HG03097 (cell line): ENCODE results near the gene PCDHGB6.
"Not testable (repeated sequence)": the region's sequence is repeated elsewhere in the genome, so short reads cannot be mapped to it uniquely, and the experiment has no call there.

ENCODE experiments used
- ATAC-seq: cut with Tn5 transposase; IDR thresholded peaks from one replicate; pipeline ENCODE4 v1.9.1; 2021; ENCODE audit not compliant: unreplicated experiment, low FRiP score

PCDHGB6 gene

DNA sequence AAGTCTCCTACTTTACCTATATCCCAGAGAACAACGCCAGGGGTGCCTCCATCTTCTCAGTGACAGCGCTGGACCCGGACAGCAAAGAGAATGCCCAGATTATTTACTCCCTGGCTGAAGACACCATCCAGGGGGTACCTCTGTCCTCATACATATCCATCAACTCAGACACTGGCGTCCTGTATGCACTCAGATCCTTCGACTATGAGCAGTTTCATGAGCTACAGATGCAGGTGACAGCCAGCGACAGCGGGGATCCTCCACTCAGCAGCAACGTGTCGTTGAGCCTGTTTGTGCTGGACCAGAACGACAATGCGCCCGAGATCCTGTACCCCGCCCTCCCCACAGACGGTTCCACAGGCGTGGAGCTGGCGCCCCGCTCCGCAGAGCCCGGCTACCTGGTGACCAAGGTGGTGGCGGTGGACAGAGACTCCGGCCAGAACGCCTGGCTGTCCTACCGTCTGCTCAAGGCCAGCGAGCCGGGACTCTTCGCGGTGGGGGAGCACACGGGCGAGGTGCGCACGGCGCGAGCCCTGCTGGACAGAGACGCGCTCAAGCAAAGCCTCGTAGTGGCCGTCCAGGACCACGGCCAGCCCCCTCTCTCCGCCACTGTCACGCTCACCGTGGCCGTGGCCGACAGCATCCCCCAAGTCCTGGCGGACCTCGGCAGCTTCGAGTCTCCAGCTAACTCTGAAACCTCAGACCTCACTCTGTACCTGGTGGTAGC is 6.9 kb downstream of the PCDHGB6 start:
- ATAC-seq: not testable (repeated sequence)

DNA sequence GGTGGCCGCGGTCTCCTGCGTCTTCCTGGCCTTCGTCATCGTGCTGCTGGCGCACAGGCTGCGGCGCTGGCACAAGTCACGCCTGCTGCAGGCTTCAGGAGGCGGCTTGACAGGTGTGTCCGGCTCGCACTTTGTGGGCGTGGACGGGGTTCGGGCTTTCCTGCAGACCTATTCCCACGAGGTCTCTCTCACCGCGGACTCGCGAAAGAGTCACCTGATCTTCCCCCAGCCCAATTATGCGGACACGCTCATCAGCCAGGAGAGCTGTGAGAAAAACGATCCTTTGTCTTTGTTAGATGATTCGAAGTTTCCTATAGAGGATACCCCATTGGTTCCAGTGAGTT is 7.4 kb downstream of the PCDHGB6 start:
- not testable (repeated sequence) for ATAC-seq

- peak; percentile 70 for ATAC-seq
These were observed 9.8 kb downstream of the PCDHGB6 start, which contains the start of gene PCDHGB7 for GRCh38 chr5:141417494-141418172. TSS of gene PCDHGB7 (plus strand) at chr5:141417677. CDS start at chr5:141417860, 183 bp downstream.

DNA sequence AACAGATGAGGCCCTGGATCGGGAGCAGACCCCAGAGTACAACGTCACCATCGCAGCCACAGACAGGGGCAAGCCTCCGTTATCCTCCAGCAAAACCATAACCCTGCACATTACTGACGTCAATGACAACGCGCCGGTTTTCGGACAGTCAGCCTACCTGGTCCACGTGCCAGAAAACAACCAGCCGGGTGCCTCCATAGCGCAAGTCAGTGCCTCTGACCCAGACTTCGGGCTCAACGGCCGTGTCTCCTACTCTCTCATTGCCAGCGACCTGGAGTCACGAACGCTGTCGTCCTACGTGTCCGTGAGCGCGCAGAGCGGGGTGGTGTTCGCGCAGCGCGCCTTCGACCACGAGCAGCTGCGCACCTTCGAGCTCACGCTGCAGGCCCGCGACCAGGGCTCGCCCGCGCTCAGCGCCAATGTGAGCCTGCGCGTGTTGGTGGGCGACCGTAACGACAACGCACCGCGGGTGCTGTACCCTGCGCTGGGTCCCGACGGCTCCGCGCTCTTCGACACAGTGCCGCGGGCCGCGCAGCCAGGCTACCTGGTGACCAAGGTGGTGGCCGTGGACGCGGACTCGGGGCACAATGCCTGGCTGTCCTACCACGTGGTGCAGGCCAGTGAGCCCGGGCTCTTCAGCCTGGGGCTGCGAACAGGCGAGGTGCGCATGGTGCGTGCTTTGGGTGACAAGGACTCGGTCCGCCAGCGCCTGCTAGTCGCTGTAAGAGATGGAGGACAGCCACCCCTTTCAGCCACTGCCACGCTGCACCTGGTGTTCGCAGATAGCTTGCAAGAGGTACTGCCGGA is 11.5 kb downstream of the PCDHGB6 start:
- ATAC-seq: no peak

- ATAC-seq: no peak
These were observed 13.2 kb downstream of the PCDHGB6 start, which contains the start of gene PCDHGA11 for GRCh38 chr5:141420855-141421488. TSS of gene PCDHGA11 (plus strand) at chr5:141421051. CDS start at chr5:141421228, 177 bp downstream.

- ATAC-seq: no peak
These were observed 13.7 kb downstream of the PCDHGB6 start for GRCh38 chr5:141421489-141421855.

DNA sequence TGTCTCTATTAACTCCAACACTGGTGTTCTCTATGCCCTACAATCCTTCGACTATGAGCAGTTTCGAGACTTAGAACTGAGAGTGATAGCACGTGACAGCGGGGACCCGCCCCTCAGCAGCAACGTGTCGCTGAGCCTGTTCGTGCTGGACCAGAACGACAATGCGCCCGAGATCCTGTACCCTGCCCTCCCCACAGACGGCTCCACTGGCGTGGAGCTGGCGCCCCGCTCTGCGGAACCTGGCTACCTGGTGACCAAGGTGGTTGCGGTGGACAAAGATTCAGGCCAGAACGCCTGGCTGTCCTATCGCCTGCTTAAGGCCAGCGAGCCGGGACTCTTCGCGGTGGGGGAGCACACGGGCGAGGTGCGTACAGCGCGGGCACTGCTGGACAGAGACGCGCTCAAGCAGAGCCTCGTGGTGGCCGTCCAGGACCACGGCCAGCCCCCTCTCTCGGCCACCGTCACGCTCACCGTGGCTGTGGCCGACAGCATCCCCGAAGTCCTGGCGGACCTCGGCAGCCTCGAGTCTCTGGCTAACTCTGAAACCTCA is 15.0 kb downstream of the PCDHGB6 start:
- ATAC-seq: no peak

DNA sequence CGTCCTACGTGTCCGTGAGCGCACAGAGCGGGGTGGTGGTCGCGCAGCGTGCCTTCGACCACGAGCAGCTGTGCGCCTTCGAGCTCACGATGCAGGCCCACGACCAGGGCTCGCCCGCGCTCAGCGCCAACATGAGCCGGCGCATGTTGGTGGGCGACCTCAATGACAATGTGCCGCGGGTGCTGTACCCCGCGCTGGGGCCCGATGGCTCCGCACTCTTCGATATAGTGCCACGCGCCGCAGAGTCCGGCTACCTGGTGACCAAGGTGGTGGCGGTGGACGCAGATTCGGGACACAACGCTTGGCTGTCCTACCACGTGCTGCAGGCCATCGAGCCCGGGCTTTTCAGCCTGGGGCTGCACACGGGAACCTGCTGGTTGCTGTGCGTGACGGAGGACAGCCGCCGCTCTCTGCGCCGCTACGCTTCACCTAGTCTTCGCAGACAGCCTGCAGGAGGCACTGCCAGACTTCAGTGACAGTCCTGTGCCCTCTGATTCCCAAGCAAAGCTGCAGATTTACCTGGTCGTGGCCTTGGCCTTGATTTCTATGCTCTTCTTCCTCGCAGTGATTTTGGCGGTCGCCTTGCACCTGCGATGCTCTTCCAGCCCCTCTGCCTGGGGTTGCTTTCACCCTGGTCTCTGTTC is 20.1 kb downstream of the PCDHGB6 start:
- no peak for ATAC-seq

DNA sequence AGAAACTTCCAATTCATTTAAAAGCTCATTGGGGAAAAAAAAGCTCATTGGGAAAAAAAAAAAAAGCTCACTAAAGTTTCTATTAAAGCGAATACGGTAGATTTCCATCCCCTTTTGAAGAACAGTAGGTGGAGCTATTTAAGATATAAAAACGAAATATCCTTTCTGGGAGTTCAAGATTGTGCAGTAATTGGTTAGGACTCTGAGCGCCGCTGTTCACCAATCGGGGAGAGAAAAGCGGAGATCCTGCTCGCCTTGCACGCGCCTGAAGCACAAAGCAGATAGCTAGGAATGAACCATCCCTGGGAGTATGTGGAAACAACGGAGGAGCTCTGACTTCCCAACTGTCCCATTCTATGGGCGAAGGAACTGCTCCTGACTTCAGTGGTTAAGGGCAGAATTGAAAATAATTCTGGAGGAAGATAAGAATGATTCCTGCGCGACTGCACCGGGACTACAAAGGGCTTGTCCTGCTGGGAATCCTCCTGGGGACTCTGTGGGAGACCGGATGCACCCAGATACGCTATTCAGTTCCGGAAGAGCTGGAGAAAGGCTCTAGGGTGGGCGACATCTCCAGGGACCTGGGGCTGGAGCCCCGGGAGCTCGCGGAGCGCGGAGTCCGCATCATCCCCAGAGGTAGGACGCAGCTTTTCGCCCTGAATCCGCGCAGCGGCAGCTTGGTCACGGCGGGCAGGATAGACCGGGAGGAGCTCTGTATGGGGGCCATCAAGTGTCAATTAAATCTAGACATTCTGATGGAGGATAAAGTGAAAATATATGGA is 22.7 kb downstream of the PCDHGB6 start, which contains the start of gene PCDHGA12:
PCDHGA12 (plus strand) TSS at position 176 of the 782 bp plus-strand sequence; CDS start at position 429, 253 bp downstream.
- ATAC-seq: no peak

DNA sequence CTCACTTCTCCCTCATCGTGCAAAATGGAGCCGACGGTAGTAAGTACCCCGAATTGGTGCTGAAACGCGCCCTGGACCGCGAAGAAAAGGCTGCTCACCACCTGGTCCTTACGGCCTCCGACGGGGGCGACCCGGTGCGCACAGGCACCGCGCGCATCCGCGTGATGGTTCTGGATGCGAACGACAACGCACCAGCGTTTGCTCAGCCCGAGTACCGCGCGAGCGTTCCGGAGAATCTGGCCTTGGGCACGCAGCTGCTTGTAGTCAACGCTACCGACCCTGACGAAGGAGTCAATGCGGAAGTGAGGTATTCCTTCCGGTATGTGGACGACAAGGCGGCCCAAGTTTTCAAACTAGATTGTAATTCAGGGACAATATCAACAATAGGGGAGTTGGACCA is 23.5 kb downstream of the PCDHGB6 start:
- ATAC-seq: no peak

- not testable (repeated sequence) for ATAC-seq
These were observed 24.5 kb downstream of the PCDHGB6 start for GRCh38 chr5:141432308-141432707.

DNA sequence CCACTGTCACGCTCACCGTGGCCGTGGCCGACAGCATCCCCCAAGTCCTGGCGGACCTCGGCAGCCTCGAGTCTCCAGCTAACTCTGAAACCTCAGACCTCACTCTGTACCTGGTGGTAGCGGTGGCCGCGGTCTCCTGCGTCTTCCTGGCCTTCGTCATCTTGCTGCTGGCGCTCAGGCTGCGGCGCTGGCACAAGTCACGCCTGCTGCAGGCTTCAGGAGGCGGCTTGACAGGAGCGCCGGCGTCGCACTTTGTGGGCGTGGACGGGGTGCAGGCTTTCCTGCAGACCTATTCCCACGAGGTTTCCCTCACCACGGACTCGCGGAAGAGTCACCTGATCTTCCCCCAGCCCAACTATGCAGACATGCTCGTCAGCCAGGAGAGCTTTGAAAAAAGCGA is 24.9 kb downstream of the PCDHGB6 start:
- ATAC-seq: not testable (repeated sequence)

DNA sequence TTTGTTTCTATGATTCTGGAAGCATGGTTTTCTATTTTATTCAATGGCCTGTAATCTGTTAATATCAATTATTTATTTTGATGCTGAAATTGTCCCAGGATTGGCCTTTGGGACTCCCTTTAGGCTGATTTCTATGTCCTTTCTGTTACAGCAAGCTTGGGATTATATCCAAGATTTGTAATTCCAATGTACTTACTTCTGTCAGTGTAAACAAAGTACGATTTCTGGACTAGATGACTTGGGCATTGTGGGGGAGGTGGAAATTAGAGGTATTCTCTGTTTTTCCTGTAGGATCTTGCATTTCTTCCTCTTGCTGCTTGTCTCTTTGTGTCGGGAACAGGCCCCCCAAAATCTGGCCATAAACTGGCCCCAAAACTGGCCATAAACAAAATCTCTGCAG is 26.2 kb downstream of the PCDHGB6 start:
- ATAC-seq: no peak

GRCh38 chr5:141437221-141437620 is 29.4 kb downstream of the PCDHGB6 start:
- no peak for ATAC-seq

GRCh38 chr5:141439411-141440141 is 31.8 kb downstream of the PCDHGB6 start:
- no peak for ATAC-seq

DNA sequence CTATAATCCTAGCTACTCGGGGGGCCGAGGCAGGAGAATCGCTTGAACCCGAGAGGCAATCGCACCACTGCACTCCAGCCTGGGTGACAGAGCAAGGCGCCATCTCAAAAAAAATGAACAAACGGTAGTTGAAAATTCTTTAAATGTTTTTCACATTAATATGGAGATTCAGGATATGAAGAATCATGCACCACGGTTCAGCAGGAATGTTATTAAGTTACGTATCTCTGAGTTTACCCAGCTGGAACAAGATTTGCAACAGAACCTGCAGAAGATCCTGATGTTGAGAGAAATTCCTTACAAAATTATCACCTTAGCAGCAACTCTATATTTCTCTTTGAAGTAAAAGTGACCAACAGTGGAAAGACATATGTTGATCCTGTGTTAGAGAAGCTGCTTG is 32.5 kb downstream of the PCDHGB6 start:
- no peak for ATAC-seq

DNA sequence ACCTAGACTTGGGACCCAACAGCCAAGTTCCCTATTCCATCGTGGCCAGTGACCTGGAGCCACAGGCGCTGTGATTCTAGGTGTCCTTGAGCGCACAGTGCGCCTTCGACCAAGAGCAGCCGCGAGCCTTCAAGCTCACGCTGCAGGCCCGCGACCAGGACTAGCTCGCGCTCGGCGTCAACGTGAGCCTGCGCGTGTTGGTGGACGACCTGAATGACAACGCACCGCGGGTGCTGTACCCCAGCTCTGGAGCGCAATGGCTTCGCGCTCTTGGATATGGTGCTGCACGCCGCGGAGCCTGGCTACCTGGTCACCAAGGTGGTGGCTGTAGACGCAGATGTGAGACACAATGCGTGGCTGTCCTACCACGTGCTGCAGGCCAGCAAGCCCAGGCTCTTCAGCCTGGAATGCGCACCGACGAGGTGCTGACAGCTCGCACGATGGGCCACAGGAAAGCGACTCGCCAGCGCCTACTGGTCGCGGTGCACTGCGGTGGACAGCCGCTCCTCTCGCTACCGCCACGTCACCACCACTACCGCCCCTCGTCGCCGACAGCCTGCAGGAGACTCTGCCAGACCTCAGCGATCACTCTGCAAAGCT is 33.9 kb downstream of the PCDHGB6 start:
- no peak for ATAC-seq
